Panc1 (cell line): ENCODE data around the gene RABGAP1L.

Experiments used
- POLR2AphosphoS5 ChIP-seq: IDR thresholded peaks from 2 replicates; pipeline ENCODE4 v1.6.1; 2012; ENCODE audit warnings: mild to moderate bottlenecking, low read depth, low read length, moderate library complexity
- SIN3A ChIP-seq: IDR thresholded peaks from 2 replicates; pipeline ENCODE4 v1.6.1; 2012; ENCODE audit warnings: low read depth, mild to moderate bottlenecking, low read length, moderate library complexity, borderline replicate concordance; ENCODE audit not compliant: insufficient read depth
- TCF7L2 ChIP-seq: IDR thresholded peaks from 2 replicates; pipeline ENCODE4 v1.6.1; 2011; ENCODE audit warnings: mild to moderate bottlenecking, low read depth, low read length, inconsistent platforms
- TF ChIP-seq, protein P1 (sequence below): fragments of 450-650 bp; IDR thresholded peaks from 2 replicates; pipeline ENCODE4 v1.5.1; 2017; ENCODE audit warnings: mild to moderate bottlenecking
- TF ChIP-seq, protein P2 (sequence below), 2 experiments: IDR thresholded peaks; 2 replicates each; pipeline ENCODE4 v1.6.1; 2011 to 2012; ENCODE audit warnings: low read depth in 2 of 2, control low read depth in 1 of 2, low read length in 1 of 2, mild to moderate bottlenecking in 1 of 2, moderate library complexity in 1 of 2; ENCODE audit not compliant: insufficient read depth in 1 of 2

DNA sequence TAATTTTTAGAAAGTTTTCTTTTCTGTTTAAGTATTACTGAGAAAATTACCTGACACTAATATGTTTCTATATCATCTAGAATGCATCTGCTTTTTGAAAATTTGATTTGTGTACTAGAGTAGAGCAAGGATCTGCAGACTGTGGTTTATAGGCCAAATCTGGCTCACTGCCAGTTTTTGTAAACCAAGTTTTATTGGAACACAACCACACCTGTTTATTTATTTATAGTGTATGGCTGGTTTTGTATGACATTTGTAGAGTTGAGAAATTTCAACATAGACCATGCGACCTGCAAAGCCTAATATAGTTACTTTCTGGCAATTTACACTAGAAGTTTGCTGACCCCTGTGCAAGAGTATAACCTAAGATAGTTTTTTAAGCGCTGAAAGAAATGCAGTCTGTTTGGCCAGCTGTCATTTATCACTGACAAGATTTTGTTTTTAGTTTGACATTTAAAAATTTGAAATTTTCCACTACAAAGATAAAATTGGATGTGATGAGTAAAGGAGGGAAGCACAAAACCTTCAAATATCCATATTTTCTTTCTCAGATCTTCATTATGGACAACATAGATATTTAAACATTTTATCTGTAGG is 804.3 kb downstream of the RABGAP1L start:
- TF ChIP-seq, protein P1, sequence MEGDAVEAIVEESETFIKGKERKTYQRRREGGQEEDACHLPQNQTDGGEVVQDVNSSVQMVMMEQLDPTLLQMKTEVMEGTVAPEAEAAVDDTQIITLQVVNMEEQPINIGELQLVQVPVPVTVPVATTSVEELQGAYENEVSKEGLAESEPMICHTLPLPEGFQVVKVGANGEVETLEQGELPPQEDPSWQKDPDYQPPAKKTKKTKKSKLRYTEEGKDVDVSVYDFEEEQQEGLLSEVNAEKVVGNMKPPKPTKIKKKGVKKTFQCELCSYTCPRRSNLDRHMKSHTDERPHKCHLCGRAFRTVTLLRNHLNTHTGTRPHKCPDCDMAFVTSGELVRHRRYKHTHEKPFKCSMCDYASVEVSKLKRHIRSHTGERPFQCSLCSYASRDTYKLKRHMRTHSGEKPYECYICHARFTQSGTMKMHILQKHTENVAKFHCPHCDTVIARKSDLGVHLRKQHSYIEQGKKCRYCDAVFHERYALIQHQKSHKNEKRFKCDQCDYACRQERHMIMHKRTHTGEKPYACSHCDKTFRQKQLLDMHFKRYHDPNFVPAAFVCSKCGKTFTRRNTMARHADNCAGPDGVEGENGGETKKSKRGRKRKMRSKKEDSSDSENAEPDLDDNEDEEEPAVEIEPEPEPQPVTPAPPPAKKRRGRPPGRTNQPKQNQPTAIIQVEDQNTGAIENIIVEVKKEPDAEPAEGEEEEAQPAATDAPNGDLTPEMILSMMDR, result no peak
- TF ChIP-seq POLR2AphosphoS5 (no peak), TCF7L2 (no peak), SIN3A (no peak)
- TF ChIP-seq, protein P2, sequence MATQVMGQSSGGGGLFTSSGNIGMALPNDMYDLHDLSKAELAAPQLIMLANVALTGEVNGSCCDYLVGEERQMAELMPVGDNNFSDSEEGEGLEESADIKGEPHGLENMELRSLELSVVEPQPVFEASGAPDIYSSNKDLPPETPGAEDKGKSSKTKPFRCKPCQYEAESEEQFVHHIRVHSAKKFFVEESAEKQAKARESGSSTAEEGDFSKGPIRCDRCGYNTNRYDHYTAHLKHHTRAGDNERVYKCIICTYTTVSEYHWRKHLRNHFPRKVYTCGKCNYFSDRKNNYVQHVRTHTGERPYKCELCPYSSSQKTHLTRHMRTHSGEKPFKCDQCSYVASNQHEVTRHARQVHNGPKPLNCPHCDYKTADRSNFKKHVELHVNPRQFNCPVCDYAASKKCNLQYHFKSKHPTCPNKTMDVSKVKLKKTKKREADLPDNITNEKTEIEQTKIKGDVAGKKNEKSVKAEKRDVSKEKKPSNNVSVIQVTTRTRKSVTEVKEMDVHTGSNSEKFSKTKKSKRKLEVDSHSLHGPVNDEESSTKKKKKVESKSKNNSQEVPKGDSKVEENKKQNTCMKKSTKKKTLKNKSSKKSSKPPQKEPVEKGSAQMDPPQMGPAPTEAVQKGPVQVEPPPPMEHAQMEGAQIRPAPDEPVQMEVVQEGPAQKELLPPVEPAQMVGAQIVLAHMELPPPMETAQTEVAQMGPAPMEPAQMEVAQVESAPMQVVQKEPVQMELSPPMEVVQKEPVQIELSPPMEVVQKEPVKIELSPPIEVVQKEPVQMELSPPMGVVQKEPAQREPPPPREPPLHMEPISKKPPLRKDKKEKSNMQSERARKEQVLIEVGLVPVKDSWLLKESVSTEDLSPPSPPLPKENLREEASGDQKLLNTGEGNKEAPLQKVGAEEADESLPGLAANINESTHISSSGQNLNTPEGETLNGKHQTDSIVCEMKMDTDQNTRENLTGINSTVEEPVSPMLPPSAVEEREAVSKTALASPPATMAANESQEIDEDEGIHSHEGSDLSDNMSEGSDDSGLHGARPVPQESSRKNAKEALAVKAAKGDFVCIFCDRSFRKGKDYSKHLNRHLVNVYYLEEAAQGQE (IDR thresholded peaks at IDR 0.05; ENCODE audit: insufficient read depth in 1 of 2, low read depth in 2 of 2, low read length in 1 of 2), result no peak
